ENCODE measurements around the gene SDSL. TPM values are rescaled to one million over a fixed set of nuclear protein-coding genes. Genes with fewer than 3 reads are reported as not detected.

The SDSL gene
- total and polyA plus RNA-seq, 10 of the 15 experiments (the other 5 are each of a cell fraction or from before 2014, with no cell fraction given): 0.18 to 4.4 (median 1.0) TPM

- Histone ChIP-seq H3K36me3 (ENCODE audit: control insufficient read depth in 2 of 2, insufficient read depth in 2 of 2, low read length in 1 of 2) (no peaks in the 10 kb centered on the region), H4K20me1 (ENCODE audit: control insufficient read depth, insufficient read depth) (no peaks in the 10 kb centered on the region), H2AFZ (ENCODE audit: control insufficient read depth, low read depth, low read length) (no peak overlapping the region), H3K27me3 (replicated peaks in 1 of 2; ENCODE audit: control insufficient read depth in 2 of 2, insufficient read depth in 2 of 2, low read length in 1 of 2) (peaks cover 24 to 46% of the 10 kb centered on the region in 2 experiments), H3K79me2 (ENCODE audit: control insufficient read depth, insufficient read depth, low read length) (no peaks in the 10 kb centered on the region), H3K9me3 (replicated peaks; ENCODE audit: control insufficient read depth, insufficient read depth, low read length) (no peaks in the 10 kb centered on the region; the same call in 2 of the 3 replicates), H3K9ac (ENCODE audit: control insufficient read depth, insufficient read depth, low read length) (no peak overlapping the region), H3K4me3 (no peak overlapping the region), H3K4me2 (ENCODE audit: control insufficient read depth, insufficient read depth) (no peak overlapping the region), H3K27ac (ENCODE audit: control insufficient read depth, insufficient read depth) (no peak overlapping the region), H3K4me1 (ENCODE audit: control insufficient read depth, insufficient read depth, low read length) (no peaks in the 10 kb centered on the region)
- no peak for ATAC-seq
- FAIRE-seq: no peak
- in situ Hi-C loops (cut with MboI): no loop called here
- ChIA-PET POLR2A (no interaction called here), CTCF (interaction anchor here (1.4 kb wide), 1 partner anchor 13 kb away, joined by 4 read pairs; no protein-coding TSS in a partner anchor), SMC1A (ENCODE audit: uncharacterized antibody, unreplicated experiment) (no interaction called here), RAD21 (ENCODE audit: unreplicated experiment) (no interaction called here)
- no peak for DNase-seq (ENCODE audit: low read depth, low spot score)
- BruUV-seq (replicated peaks): no TSS peak
- WGBS (ENCODE audit: insufficient coverage, insufficient replicate concordance, low lambda C conversion rate, missing lambda C conversion rate): 31% methylated on average over 35 of the region's 38 CpGs
- intact Hi-C loops (cut with micrococcal nuclease; ENCODE audit: unreplicated experiment): no loop called here
- no peak for TF ChIP-seq CREM (IDR thresholded peaks at IDR 0.05; ENCODE audit: low read depth)
- no peak for TF ChIP-seq ZSCAN29 (IDR thresholded peaks at IDR 0.05)
- TF ChIP-seq TARDBP (IDR thresholded peaks at IDR 0.05; ENCODE audit: borderline replicate concordance): no peak
- no peak for TF ChIP-seq PAX8 (IDR thresholded peaks at IDR 0.05)
These were observed 46.4 kb downstream of the SDSL start for GRCh38 chr12:113468365-113469223.

GRCh38 chr12:113469224-113469948, 47.2 kb downstream of the SDSL start:
- Histone ChIP-seq H3K36me3 (ENCODE audit: control insufficient read depth in 2 of 2, insufficient read depth in 2 of 2, low read length in 1 of 2) (no peaks in the 10 kb centered on the region), H3K4me3 (no peak overlapping the region), H3K9ac (ENCODE audit: control insufficient read depth, insufficient read depth, low read length) (no peak overlapping the region), H4K20me1 (ENCODE audit: control insufficient read depth, insufficient read depth) (no peaks in the 10 kb centered on the region), H2AFZ (ENCODE audit: control insufficient read depth, low read depth, low read length) (no peak overlapping the region), H3K4me2 (ENCODE audit: control insufficient read depth, insufficient read depth) (no peak overlapping the region), H3K27ac (ENCODE audit: control insufficient read depth, insufficient read depth) (no peak overlapping the region), H3K27me3 (replicated peaks in 1 of 2; ENCODE audit: control insufficient read depth in 2 of 2, insufficient read depth in 2 of 2, low read length in 1 of 2) (peaks cover 28 to 41% of the 10 kb centered on the region in 2 experiments), H3K79me2 (ENCODE audit: control insufficient read depth, insufficient read depth, low read length) (no peaks in the 10 kb centered on the region), H3K4me1 (ENCODE audit: control insufficient read depth, insufficient read depth, low read length) (no peaks in the 10 kb centered on the region), H3K9me3 (replicated peaks; ENCODE audit: control insufficient read depth, insufficient read depth, low read length) (no peaks in the 10 kb centered on the region)
- no TSS peak for BruUV-seq (replicated peaks)
- ChIA-PET CTCF (interaction anchor here (1.4 kb wide), 1 partner anchor 14 kb away, joined by 4 read pairs; no protein-coding TSS in a partner anchor), POLR2A (no interaction called here), RAD21 (ENCODE audit: unreplicated experiment) (no interaction called here), SMC1A (ENCODE audit: uncharacterized antibody, unreplicated experiment) (no interaction called here)
- in situ Hi-C loops (cut with MboI): no loop called here
- ATAC-seq: no peak
- intact Hi-C loops (cut with micrococcal nuclease; ENCODE audit: unreplicated experiment): no loop called here
- no peak for DNase-seq (ENCODE audit: low read depth, low spot score)
- 42% methylated on average over 17 of the region's 17 CpGs for WGBS (ENCODE audit: insufficient coverage, insufficient replicate concordance, low lambda C conversion rate, missing lambda C conversion rate)
- FAIRE-seq: no peak
- no peak for TF ChIP-seq ZBTB40 (IDR thresholded peaks at IDR 0.05; ENCODE audit: borderline replicate concordance)
- TF ChIP-seq ZNF24 (IDR thresholded peaks at IDR 0.05): no peak
- TF ChIP-seq ZZZ3 (IDR thresholded peaks at IDR 0.05; ENCODE audit: control insufficient read depth, insufficient read length, low read depth): no peak
- TF ChIP-seq ATF3 (IDR thresholded peaks at IDR 0.05; ENCODE audit: borderline replicate concordance, extremely low read depth, low read depth, low read length): no peak
- TF ChIP-seq ZNF274 (IDR thresholded peaks at IDR 0.05; ENCODE audit: insufficient read depth, insufficient read length): no peak
- TF ChIP-seq YY1 (IDR thresholded peaks at IDR 0.05; ENCODE audit: low read depth, low read length): no peak
- no peak for TF ChIP-seq MTA3 (IDR thresholded peaks at IDR 0.05; ENCODE audit: borderline replicate concordance, low read length)
- no peak for TF ChIP-seq RELA (IDR thresholded peaks at IDR 0.05; ENCODE audit: borderline replicate concordance, partially characterized antibody)
